Type B pancreatic cell (in vitro differentiated cells): Measurements from ENCODE around the gene RPS6KA2. TPM values are rescaled to one million over a fixed set of nuclear protein-coding genes. Genes with fewer than 3 reads are reported as not detected.

Source experiments
- DNase-seq: peaks from one replicate; pipeline ENCODE4 v3.0.0; 2021; ENCODE audit warnings: mixed read lengths; ENCODE audit not compliant: unreplicated experiment; ENCODE audit errors: extremely low spot score
- H3K27ac Mint-ChIP-seq: 2 replicates; pipeline ENCODE4 v1.8.0; 2021; ENCODE audit warnings: mild to moderate bottlenecking, mixed read lengths
- H3K27me3 Mint-ChIP-seq: 2 replicates; pipeline ENCODE4 v1.8.0; 2021; ENCODE audit warnings: mixed read lengths
- H3K36me3 Mint-ChIP-seq: 2 replicates; pipeline ENCODE4 v1.8.0; 2021; ENCODE audit warnings: mixed read lengths
- H3K4me1 Mint-ChIP-seq: one replicate; pipeline ENCODE4 v1.8.0; 2021; ENCODE audit warnings: mixed read lengths; ENCODE audit not compliant: unreplicated experiment
- H3K4me3 Mint-ChIP-seq: 2 replicates; pipeline ENCODE4 v1.8.0; 2021; ENCODE audit warnings: mild to moderate bottlenecking, mixed read lengths
- H3K9me3 Mint-ChIP-seq: 2 replicates; pipeline ENCODE4 v1.8.0; 2021; ENCODE audit warnings: mixed read lengths
- CTCF ChIP-seq: fragments of 200-600 bp; sonication (generic); conservative IDR thresholded peaks from 2 replicates; pipeline ENCODE4 v1.5.0; 2021; ENCODE audit warnings: antibody characterized with exemption, mild to moderate bottlenecking
- total RNA-seq: library from RNA; stranded (reverse); gene quantifications from 2 replicates; pipeline ENCODE4 v1.2.1, GENCODE V29; 2021; ENCODE audit warnings: low replicate concordance

The RPS6KA2 gene
- total RNA-seq, 1 donor from 2014 or later, result 23.8 TPM

GRCh38 chr6:166551754-166552495 is 75.1 kb downstream of the RPS6KA2 start:
- DNase-seq, result no peak
- peaks cover 5% of the 10 kb centered on the region for H3K9me3 Mint-ChIP-seq
- H3K27ac Mint-ChIP-seq, result no peak overlapping the region
- peaks cover 11% of the 10 kb centered on the region for H3K36me3 Mint-ChIP-seq
- peaks cover 12% of the 10 kb centered on the region for H3K4me1 Mint-ChIP-seq
- no peaks in the 10 kb centered on the region for H3K27me3 Mint-ChIP-seq
- H3K4me3 Mint-ChIP-seq, result no peak overlapping the region
- TF ChIP-seq CTCF, result no peak

GRCh38 chr6:166546653-166547052 is 80.4 kb downstream of the RPS6KA2 start:
- Mint-ChIP-seq H3K4me3 (no peak overlapping the region), H3K36me3 (peaks cover 11% of the 10 kb centered on the region), H3K27me3 (no peaks in the 10 kb centered on the region), H3K4me1 (peaks cover 15% of the 10 kb centered on the region), H3K9me3 (no peaks in the 10 kb centered on the region), H3K27ac (no peak overlapping the region)
- no peak for TF ChIP-seq CTCF
- DNase-seq, result no peak

- Mint-ChIP-seq H3K27ac (no peak overlapping the region), H3K4me1 (peaks cover 24% of the 10 kb centered on the region), H3K9me3 (no peaks in the 10 kb centered on the region), H3K27me3 (no peaks in the 10 kb centered on the region), H3K36me3 (peaks cover 8% of the 10 kb centered on the region), H3K4me3 (no peak overlapping the region)
- no peak for TF ChIP-seq CTCF
- DNase-seq, result no peak
These were observed 81.7 kb downstream of the RPS6KA2 start for GRCh38 chr6:166545156-166546034.

- no peak overlapping the region for H3K27ac Mint-ChIP-seq
- H3K9me3 Mint-ChIP-seq, result no peaks in the 10 kb centered on the region
- peaks cover 8% of the 10 kb centered on the region for H3K36me3 Mint-ChIP-seq
- no peak for TF ChIP-seq CTCF
- no peak for DNase-seq
- H3K27me3 Mint-ChIP-seq, result no peaks in the 10 kb centered on the region
- peaks cover 30% of the 10 kb centered on the region for H3K4me1 Mint-ChIP-seq
- no peak overlapping the region for H3K4me3 Mint-ChIP-seq
These were observed 82.8 kb downstream of the RPS6KA2 start for GRCh38 chr6:166544296-166544605.

- DNase-seq, result no peak
- Mint-ChIP-seq H3K4me3 (no peak overlapping the region), H3K36me3 (peaks cover 5% of the 10 kb centered on the region), H3K27ac (no peak overlapping the region), H3K9me3 (no peaks in the 10 kb centered on the region), H3K27me3 (no peaks in the 10 kb centered on the region), H3K4me1 (peaks cover 30% of the 10 kb centered on the region)
- no peak for TF ChIP-seq CTCF
These were observed 83.3 kb downstream of the RPS6KA2 start for GRCh38 chr6:166543603-166544295.
